ENCODE measurements around the gene CPNE5.

DNA sequence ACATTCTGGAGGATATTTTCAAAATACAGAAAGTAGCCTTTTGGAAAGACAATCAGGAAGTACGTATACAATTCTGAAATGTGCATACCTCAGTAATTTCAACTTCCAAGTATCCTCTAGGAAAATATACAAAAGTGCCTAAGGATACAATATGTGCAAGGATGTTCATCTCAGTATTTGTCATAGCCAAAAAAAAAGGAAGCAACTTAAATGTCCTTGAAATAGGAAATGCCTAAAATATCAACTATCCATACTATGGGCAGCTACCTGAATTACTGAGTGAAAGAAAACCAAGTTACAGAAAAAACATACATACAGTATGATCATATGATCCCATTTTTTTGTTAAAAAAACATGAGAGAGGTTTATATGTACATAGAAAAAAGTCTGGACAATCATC, 33.9 kb upstream of the CPNE5 start:
- TF ChIP-seq CTCF (IDR thresholded peaks at IDR 0.05 in 8 of 11, conservative IDR thresholded peaks at IDR 0.05 in 3 of 11) (no peak), POLR2A (IDR thresholded peaks at IDR 0.05) (no peak), POLR2AphosphoS5 (IDR thresholded peaks at IDR 0.05) (no peak)

All from spleen (tissue), 7 donors.